GM12878 (cell line): ENCODE results near the gene ASB2. TPM values are rescaled to one million over a fixed set of nuclear protein-coding genes. Genes with fewer than 3 reads are reported as not detected.

Experiments
- ATAC-seq: fragments of 200-7000 bp; cut with Tn5 transposase; 3 replicates; pipeline ENCODE4 v1.9.1; 2020; ENCODE audit warnings: mild to moderate bottlenecking, moderate library complexity
- BruUV-seq: library from RNA; stranded (reverse); fragments of 400-500 nt; replicated peaks from 2 replicates; lab custom pipeline; 2021; lab: Mats Ljungman, UMichigan
- CTCF ChIA-PET: fragments of 300-600 bp; sonication (Branson Sonifier 250); formaldehyde crosslinking; extraction: SDS; loops from one replicate; lab custom pipeline; 2021; ENCODE audit warnings: inconsistent platforms; lab: Yijun Ruan, JAX
- POLR2A ChIA-PET: fragments of 350-600 bp; formaldehyde crosslinking; extraction: SDS; loops from one replicate; lab custom pipeline; 2021; ENCODE audit warnings: inconsistent platforms; lab: Charles Lee
- RAD21 ChIA-PET: fragments of 300-600 bp; sonication (Branson Sonifier 250); formaldehyde crosslinking; loops from one replicate; lab custom pipeline; 2023; ENCODE audit warnings: antibody characterized with exemption; ENCODE audit not compliant: unreplicated experiment; lab: Charles Lee
- SMC1A ChIA-PET: fragments of 300-600 bp; sonication (Branson Sonifier 250); formaldehyde crosslinking; loops from one replicate; lab custom pipeline; 2023; ENCODE audit not compliant: unreplicated experiment, uncharacterized antibody; lab: Charles Lee
- DNase-seq: peaks from one replicate; pipeline ENCODE4 v3.0.0-alpha.2; 2011; ENCODE audit warnings: low read depth, low spot score
- FAIRE-seq: peaks from 3 replicates; lab custom pipeline; 2011; peaks lifted over from hg19 to GRCh38; lab: Jason Lieb, UNC
- H2AFZ ChIP-seq: 2 replicates; pipeline ENCODE4 v1.6.0; 2011; ENCODE audit warnings: low read depth, low read length, control low read depth; ENCODE audit not compliant: control insufficient read depth
- H3K27ac ChIP-seq: 2 replicates; pipeline ENCODE4 v1.5.1; 2011; ENCODE audit warnings: control low read depth; ENCODE audit not compliant: control insufficient read depth, insufficient read depth
- H3K27me3 ChIP-seq, 2 experiments: replicated peaks in 1 of 2; 2 replicates each; pipeline versions ENCODE4 v1.6.0 to v1.6.1; 2011; ENCODE audit warnings: low read length in 1 of 2; ENCODE audit not compliant: control insufficient read depth in 2 of 2, insufficient read depth in 2 of 2
- H3K36me3 ChIP-seq, 2 experiments: 2 replicates each; pipeline ENCODE4 v1.5.1; 2011; ENCODE audit warnings: low read length in 1 of 2; ENCODE audit not compliant: control insufficient read depth in 2 of 2, insufficient read depth in 2 of 2
- H3K4me1 ChIP-seq: 2 replicates; pipeline ENCODE4 v1.6.1; 2011; ENCODE audit warnings: mild to moderate bottlenecking, low read length, moderate library complexity, mixed read lengths; ENCODE audit not compliant: control insufficient read depth, insufficient read depth
- H3K4me2 ChIP-seq: 2 replicates; pipeline ENCODE4 v1.6.0; 2011; ENCODE audit warnings: control low read depth; ENCODE audit not compliant: control insufficient read depth, insufficient read depth
- H3K4me3 ChIP-seq: fragments of 200-600 bp; sonication (generic); 2 replicates; pipeline ENCODE4 v1.5.1; 2016
- H3K79me2 ChIP-seq: 2 replicates; pipeline ENCODE4 v1.6.0; 2011; ENCODE audit warnings: low read length; ENCODE audit not compliant: control insufficient read depth, insufficient read depth
- H3K9ac ChIP-seq: 2 replicates; pipeline ENCODE4 v1.8.0; 2011; ENCODE audit warnings: low read length, control low read depth, mixed read lengths; ENCODE audit not compliant: control insufficient read depth, insufficient read depth
- H3K9me3 ChIP-seq: replicated peaks from 3 replicates; pipeline ENCODE4 v1.5.1; 2011; ENCODE audit warnings: mild to moderate bottlenecking, low read length; ENCODE audit not compliant: control insufficient read depth, insufficient read depth
- H4K20me1 ChIP-seq: 2 replicates; pipeline ENCODE4 v1.6.0; 2011; ENCODE audit not compliant: control insufficient read depth, insufficient read depth
- BHLHE40 ChIP-seq, 2 experiments: fragments of 450-650 bp in 1 of 2; IDR thresholded peaks; 2 replicates each; pipeline ENCODE4 v1.6.1; 2011 to 2017; ENCODE audit warnings: low read depth in 2 of 2, borderline replicate concordance in 1 of 2, improper control_type of control experiment in 1 of 2, low read length in 1 of 2, mild to moderate bottlenecking in 1 of 2
- CEBPZ ChIP-seq: fragments of 150-350 bp; IDR thresholded peaks from 2 replicates; pipeline ENCODE4 v1.6.1; 2016; ENCODE audit warnings: low read depth, low read length
- FOS ChIP-seq: IDR thresholded peaks from 3 replicates; pipeline ENCODE4 v1.6.1; 2011; ENCODE audit warnings: borderline replicate concordance; ENCODE audit not compliant: insufficient read length; ENCODE audit errors: extremely low read depth
- HCFC1 ChIP-seq: fragments of 150-350 bp; IDR thresholded peaks from 2 replicates; pipeline ENCODE4 v1.6.1; 2014; ENCODE audit warnings: low read length
- HDAC2 ChIP-seq: fragments of 200-600 bp; sonication (generic); IDR thresholded peaks from 2 replicates; pipeline ENCODE4 v1.6.1; 2017
- KDM1A ChIP-seq: fragments of 200-600 bp; sonication (generic); IDR thresholded peaks from 2 replicates; pipeline ENCODE4 v1.6.1; 2016; ENCODE audit warnings: borderline replicate concordance
- SMC3 ChIP-seq: IDR thresholded peaks from 2 replicates; pipeline ENCODE4 v1.6.1; 2011; ENCODE audit warnings: low read length, improper control_type of control experiment, borderline replicate concordance
- STAT3 ChIP-seq: IDR thresholded peaks from 2 replicates; pipeline ENCODE4 v1.6.1; 2011; ENCODE audit warnings: low read depth, low read length, improper control_type of control experiment
- ZZZ3 ChIP-seq: IDR thresholded peaks from 2 replicates; pipeline ENCODE4 v1.6.1; 2011; ENCODE audit warnings: low read depth; ENCODE audit not compliant: control insufficient read depth, insufficient read length
- WGBS: methylation state at CpG from one replicate; pipeline ENCODE4 v1.1.6; 2016; ENCODE audit warnings: low lambda C conversion rate; ENCODE audit not compliant: insufficient replicate concordance, insufficient coverage; ENCODE audit errors: missing lambda C conversion rate; 5-methylcytosine and 5-hydroxymethylcytosine counted together
- in situ Hi-C: fragments of 300-500 bp; cut with MboI; formaldehyde crosslinking; loops from 9 replicates; pipeline ENCODE4 v1.14.3; 2018; ENCODE audit warnings: mixed read lengths
- intact Hi-C: fragments of 100-400 bp; cut with micrococcal nuclease; formaldehyde crosslinking; loops from one replicate; pipeline ENCODE4 v1.14.2; 2022; ENCODE audit not compliant: unreplicated experiment
- polyA plus RNA-seq, 11 experiments: library from polyadenylated mRNA; depleted of rRNA in 4 of 11; unstranded in 6 of 11; stranded (reverse) in 5 of 11; fragments of >200 nt; fragmentation: Nextera tagmentation in 4 of 11; fragmentation: Illumina TruSeq in 1 of 11; extraction: Ambion mirVana in 4 of 11; extraction: Trizol in 1 of 11; gene quantifications; 1 replicate in 1 of 11; 2 replicates in 10 of 11; pipeline versions ENCODE4 v1.2.1 to v1.2.3, GENCODE V29; 2011 to 2016; ENCODE audit warnings: inconsistent platforms in 2 of 11, missing spikeins in 2 of 11, low read depth in 1 of 11
- total RNA-seq, 4 experiments: library from RNA; depleted of rRNA in 3 of 4; stranded (reverse); fragments of >200 nt in 3 of 4; fragmentation: Illumina TruSeq in 1 of 4; extraction: Trizol in 1 of 4; gene quantifications; 2 replicates each; pipeline versions ENCODE4 v1.2.1 to v1.2.3, GENCODE V29; 2013 to 2021
- TF ChIP-seq, protein P1 (sequence below): fragments of 450-650 bp; IDR thresholded peaks from 2 replicates; pipeline ENCODE4 v1.6.1; 2016; ENCODE audit warnings: mild to moderate bottlenecking

Gene ASB2
- total and polyA plus RNA-seq, 10 of the 15 experiments (the other 5 are each of a cell fraction or from before 2014, with no cell fraction given), result 3.0 to 54.8 (median 33.5) TPM

DNA sequence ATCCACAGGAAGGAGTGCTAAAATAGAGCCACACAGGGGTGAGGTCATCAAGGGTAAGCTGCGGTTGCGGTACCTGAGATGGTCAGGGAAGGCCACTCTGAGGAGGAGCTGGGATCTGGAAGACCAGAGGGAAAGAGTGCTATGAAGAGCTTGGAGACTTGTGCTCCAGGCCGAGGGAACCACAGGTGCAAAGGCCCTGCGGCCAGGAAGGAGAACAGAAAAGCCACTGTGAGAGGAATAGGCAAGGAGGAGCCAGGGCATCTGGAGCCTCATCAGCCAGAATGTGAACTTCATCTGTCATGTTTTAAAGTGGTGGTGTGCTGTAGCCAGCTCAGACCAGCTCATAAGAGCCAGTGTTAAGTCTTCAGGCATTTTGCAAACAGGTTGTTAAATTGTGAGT is 15.3 kb upstream of the ASB2 start:
- no peak for ATAC-seq
- intact Hi-C loops, result no loop called here
- FAIRE-seq, result no peak
- in situ Hi-C loops, result no loop called here
- Histone ChIP-seq H4K20me1 (no peaks in the 10 kb centered on the region), H3K36me3 (no peaks in the 10 kb centered on the region), H2AFZ (no peak overlapping the region), H3K79me2 (no peaks in the 10 kb centered on the region), H3K4me3 (no peak overlapping the region), H3K27ac (no peak overlapping the region), H3K27me3 (no peaks in the 10 kb centered on the region), H3K9me3 (no peaks in the 10 kb centered on the region), H3K9ac (no peak overlapping the region), H3K4me1 (peaks cover 19% of the 10 kb centered on the region), H3K4me2 (no peak overlapping the region)
- TF ChIP-seq CEBPZ, result no peak
- no peak for TF ChIP-seq HDAC2
- TF ChIP-seq SMC3, result no peak
- no peak for TF ChIP-seq KDM1A
- TF ChIP-seq HCFC1, result no peak
- TF ChIP-seq STAT3, result no peak
- TF ChIP-seq, protein P1, sequence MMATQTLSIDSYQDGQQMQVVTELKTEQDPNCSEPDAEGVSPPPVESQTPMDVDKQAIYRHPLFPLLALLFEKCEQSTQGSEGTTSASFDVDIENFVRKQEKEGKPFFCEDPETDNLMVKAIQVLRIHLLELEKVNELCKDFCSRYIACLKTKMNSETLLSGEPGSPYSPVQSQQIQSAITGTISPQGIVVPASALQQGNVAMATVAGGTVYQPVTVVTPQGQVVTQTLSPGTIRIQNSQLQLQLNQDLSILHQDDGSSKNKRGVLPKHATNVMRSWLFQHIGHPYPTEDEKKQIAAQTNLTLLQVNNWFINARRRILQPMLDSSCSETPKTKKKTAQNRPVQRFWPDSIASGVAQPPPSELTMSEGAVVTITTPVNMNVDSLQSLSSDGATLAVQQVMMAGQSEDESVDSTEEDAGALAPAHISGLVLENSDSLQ, result no peak
- no peak for TF ChIP-seq ZZZ3
- TF ChIP-seq BHLHE40 (IDR thresholded peaks at IDR 0.05; ENCODE audit: borderline replicate concordance in 1 of 2, low read depth in 2 of 2, low read length in 1 of 2), result no peak
- no peak for TF ChIP-seq FOS
- DNase-seq, result no peak
- POLR2A ChIA-PET, result interaction anchor here (1.1 to 2.3 kb wide), 5 partner anchors 9 to 24 kb away, joined by 4 to 15 read pairs (median 9); no protein-coding TSS in a partner anchor
- 100% methylated on average over 2 of the region's 4 CpGs for WGBS
- BruUV-seq, result no TSS peak
- CTCF ChIA-PET, result interaction anchor here (0.8 to 16.9 kb wide), 9 partner anchors 9 to 145 kb away, joined by 3 to 541 read pairs (median 5); no protein-coding TSS in a partner anchor
- RAD21 ChIA-PET, result interaction anchor here (1.4 to 3.2 kb wide), 6 partner anchors 10 to 52 kb away, joined by 3 to 18 read pairs (median 10); no protein-coding TSS in a partner anchor
- SMC1A ChIA-PET, result interaction anchor here (0.8 to 3.0 kb wide), 10 partner anchors 8 to 52 kb away, joined by 3 to 26 read pairs (median 8); partner anchors contain the start of gene ASB2
